ENCODE data around the gene FER.

GRCh38 chr5:108735790-108736189 lies 11.9 kb upstream of the FER start:
- TF ChIP-seq CTCF (conservative IDR thresholded peaks at IDR 0.05) (no peak), ZFX (IDR thresholded peaks at IDR 0.05) (no peak)
